Heart right ventricle (tissue), 16 donors: ENCODE measurements around the gene LRRC56. TPM values are rescaled to one million over a fixed set of nuclear protein-coding genes. Genes with fewer than 3 reads are reported as not detected.
A peak's percentile ranks its signal among the peaks of the same experiment; 100 is the strongest.

Experiments used
- ATAC-seq, 8 donors: fragments of 200-7000 bp; cut with Tn5 transposase; one replicate each; pipeline ENCODE4 v1.9.1; 2020; ENCODE audit warnings: mild to moderate bottlenecking in 8 of 8, moderate library complexity in 8 of 8, moderate number of reproducible peaks in 1 of 8
- DNase-seq, 2 donors: peaks; one replicate each; pipeline ENCODE4 v3.0.0-alpha.2; 2020
- H3K27ac ChIP-seq, 10 donors: fragments of 200-600 bp; sonication (generic) in 2 of 10; one replicate each; pipeline versions ENCODE4 v1.5.0 to v1.8.0; 2020 to 2022; ENCODE audit warnings: mild to moderate bottlenecking in 3 of 10
- H3K27me3 ChIP-seq, 7 donors: fragments of 200-600 bp; one replicate each; pipeline ENCODE4 v1.8.0; 2021 to 2022; ENCODE audit warnings: mild to moderate bottlenecking in 2 of 7
- H3K36me3 ChIP-seq, 9 donors: fragments of 200-600 bp; sonication (generic) in 1 of 9; one replicate each; pipeline versions ENCODE4 v1.5.0 to v1.8.0; 2020 to 2022; ENCODE audit warnings: mild to moderate bottlenecking in 2 of 9
- H3K4me1 ChIP-seq, 9 donors: fragments of 200-600 bp; sonication (generic) in 1 of 9; one replicate each; pipeline versions ENCODE4 v1.5.0 to v1.8.0; 2020 to 2022; ENCODE audit warnings: mild to moderate bottlenecking in 4 of 9
- H3K4me3 ChIP-seq, 10 donors: fragments of 200-600 bp; sonication (generic) in 2 of 10; one replicate each; pipeline versions ENCODE4 v1.5.0 to v1.8.0; 2020 to 2022; ENCODE audit warnings: mild to moderate bottlenecking in 7 of 10, moderate library complexity in 2 of 10
- H3K9me3 ChIP-seq, 11 donors: fragments of 200-600 bp in 10 of 11; sonication (generic) in 2 of 11; one replicate each; pipeline versions ENCODE4 v1.5.0 to v1.8.0; 2013 to 2022; ENCODE audit warnings: mild to moderate bottlenecking in 2 of 11, control low read depth in 1 of 11, moderate library complexity in 1 of 11
- WGBS, 2 donors: extraction: QIAGEN DNeasy Blood & Tissue Kit; methylation state at CpG; one replicate each; pipeline ENCODE4 v1.1.7; 2013; ENCODE audit warnings: inconsistent platforms in 1 of 2; 5-methylcytosine and 5-hydroxymethylcytosine counted together
- intact Hi-C, 10 donors: fragments of 100-400 bp; cut with DNase I; formaldehyde crosslinking; loops; one replicate each; pipeline versions ENCODE4 v1.11.1 to v1.14.2; 2022
- polyA plus RNA-seq, 2 donors: library from polyadenylated mRNA; stranded (reverse); fragments of 200-250 nt; gene quantifications; one replicate each; pipeline ENCODE4 v1.2.3, GENCODE V29; 2013
- total RNA-seq, 10 donors: library from RNA; stranded (reverse); fragmentation: NEBNext Ultra II Directional in 3 of 10; extraction: Animal tissue kit (Norgen Biotek cat#: 25700) in 3 of 10; gene quantifications; one replicate each; pipeline versions ENCODE4 v1.2.1 to v1.2.4, GENCODE V29; 2021 to 2023
- TF ChIP-seq, protein P1 (sequence below), 9 donors: fragments of 200-600 bp; sonication (generic) in 2 of 9; IDR thresholded peaks; one replicate each; pipeline versions ENCODE4 v1.5.0 to v1.8.0; 2021 to 2022; ENCODE audit warnings: antibody characterized with exemption in 9 of 9, mild to moderate bottlenecking in 5 of 9, moderate library complexity in 1 of 9
- donor health status: Arrhythmogenic right ventricular cardiomyopathy.
- donor health status: ischemic (EF 13 %, LVEDD 7.1; RV severe dilation, severe dysfunction).
- donor health status: healthy with polysubstance abuse.
- donor health status: DM: no; HTN: yes; CAD: no.
- donor health status: DM: no; HTN: no; CAD: no.
- donor health status: ischemic (EF 25% LVEDD 6.9; RV normal size, moderate dysfunction).
- donor health status: ischemic (EF 25% LVEDD 5.7; RV mildly dilated, moderate dysfunction).
- donor health status: healthy.
- donor health status: DM: yes; HTN: yes; CAD: no.
- donor health status: Ischemic cardiomyopathy.
- donor health status: ischemic (EF 35%, LVEDD 5.7; RV mildly dilated, moderate dysfunction).
- donor health status: nonischemic (EF 11% LVEDD 7.7; RV severe dilation, severe dysfunction).
- donor health status: DM: yes; HTN: yes; CAD: no.
- donor health status: PGD.
- donor health status: ischemic (EF 29% LVEDD 5.4; RV normal size, mild dysfunction).
- donor health status: nonischemic (EF 23%, LVEDD 6.1; RV moderate dilation, normal function).

LRRC56 gene
- total and polyA plus RNA-seq, 12 donors: 0.13 to 0.49 (median 0.21) TPM; not detected in 2

DNA sequence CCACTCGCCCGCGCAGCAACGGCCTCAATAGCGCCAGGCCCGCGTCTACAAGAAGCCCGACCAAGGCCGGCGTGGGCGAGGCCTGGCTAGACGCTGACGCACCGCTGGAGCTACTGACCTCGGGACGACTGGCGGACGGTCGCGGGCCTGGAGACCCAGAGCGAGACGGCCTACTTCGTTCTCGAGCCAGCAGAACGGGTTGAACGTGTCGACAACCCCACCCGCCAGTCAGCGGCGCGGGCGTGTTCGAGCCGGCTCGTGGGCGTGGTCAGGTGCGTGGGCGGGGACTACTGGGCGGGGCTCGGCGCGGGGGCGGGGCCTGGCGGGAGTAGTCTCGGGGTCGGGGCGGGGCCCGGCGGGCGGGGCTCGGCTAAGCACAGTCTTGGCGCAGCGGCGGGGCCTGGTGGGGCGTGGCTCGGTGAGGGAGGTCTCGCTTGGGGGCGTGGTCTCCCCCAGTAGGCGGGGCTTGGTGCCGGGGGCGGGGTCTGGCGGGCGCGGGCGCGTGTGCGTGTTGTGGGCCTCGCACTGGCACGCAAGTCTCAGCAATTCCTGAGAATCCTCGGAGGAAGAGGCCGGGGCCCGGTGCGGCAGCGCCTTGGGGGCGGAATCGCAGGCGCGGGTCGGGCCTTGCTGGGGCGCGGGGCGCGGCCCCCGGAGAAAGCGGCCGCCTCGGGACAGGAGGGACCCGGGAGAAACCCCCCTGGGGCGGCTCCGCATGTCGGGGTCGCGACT lies 30.2 kb upstream of the LRRC56 start, which contains the start of gene RNH1:
RNH1 (minus strand) TSS at position 248 of the 732 bp plus-strand sequence. CDS start 5,080 bp downstream, outside the sequence.
- DNase-seq (peak; percentile 98 to 100), ATAC-seq (peak; percentile 85 to 91 (median 89))
- intact Hi-C loops: loop anchor here in 7 of 10 donors (1.0 to 10.0 kb wide), 10 partner anchors 28 to 302 kb away; partner anchors contain the start of genes PTDSS2 (in 4 of the 7), BET1L (in 1 of the 7), HRAS (in 1 of the 7) and PSMD13 (in 1 of the 7)
- Histone ChIP-seq H3K9me3 (no peaks in the 10 kb centered on the region), H3K27ac (peak within 1 kb of the TSS; percentile 95 to 100 (median 99)), H3K27me3 (no peaks in the 10 kb centered on the region), H3K4me1 (peaks cover 24 to 51% (median 48%) of the 10 kb centered on the region in 9 donors), H3K36me3 (peaks cover 0 to 40% (median 0%) of the 10 kb centered on the region in 9 donors), H3K4me3 (peak within 1 kb of the TSS; percentile 71 to 98 (median 85))
- 1% methylated on average over 79 to 93 of the region's 93 CpGs for WGBS, 2 donors
- TF ChIP-seq, protein P1, sequence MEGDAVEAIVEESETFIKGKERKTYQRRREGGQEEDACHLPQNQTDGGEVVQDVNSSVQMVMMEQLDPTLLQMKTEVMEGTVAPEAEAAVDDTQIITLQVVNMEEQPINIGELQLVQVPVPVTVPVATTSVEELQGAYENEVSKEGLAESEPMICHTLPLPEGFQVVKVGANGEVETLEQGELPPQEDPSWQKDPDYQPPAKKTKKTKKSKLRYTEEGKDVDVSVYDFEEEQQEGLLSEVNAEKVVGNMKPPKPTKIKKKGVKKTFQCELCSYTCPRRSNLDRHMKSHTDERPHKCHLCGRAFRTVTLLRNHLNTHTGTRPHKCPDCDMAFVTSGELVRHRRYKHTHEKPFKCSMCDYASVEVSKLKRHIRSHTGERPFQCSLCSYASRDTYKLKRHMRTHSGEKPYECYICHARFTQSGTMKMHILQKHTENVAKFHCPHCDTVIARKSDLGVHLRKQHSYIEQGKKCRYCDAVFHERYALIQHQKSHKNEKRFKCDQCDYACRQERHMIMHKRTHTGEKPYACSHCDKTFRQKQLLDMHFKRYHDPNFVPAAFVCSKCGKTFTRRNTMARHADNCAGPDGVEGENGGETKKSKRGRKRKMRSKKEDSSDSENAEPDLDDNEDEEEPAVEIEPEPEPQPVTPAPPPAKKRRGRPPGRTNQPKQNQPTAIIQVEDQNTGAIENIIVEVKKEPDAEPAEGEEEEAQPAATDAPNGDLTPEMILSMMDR (IDR thresholded peaks at IDR 0.05): no peak

DNA sequence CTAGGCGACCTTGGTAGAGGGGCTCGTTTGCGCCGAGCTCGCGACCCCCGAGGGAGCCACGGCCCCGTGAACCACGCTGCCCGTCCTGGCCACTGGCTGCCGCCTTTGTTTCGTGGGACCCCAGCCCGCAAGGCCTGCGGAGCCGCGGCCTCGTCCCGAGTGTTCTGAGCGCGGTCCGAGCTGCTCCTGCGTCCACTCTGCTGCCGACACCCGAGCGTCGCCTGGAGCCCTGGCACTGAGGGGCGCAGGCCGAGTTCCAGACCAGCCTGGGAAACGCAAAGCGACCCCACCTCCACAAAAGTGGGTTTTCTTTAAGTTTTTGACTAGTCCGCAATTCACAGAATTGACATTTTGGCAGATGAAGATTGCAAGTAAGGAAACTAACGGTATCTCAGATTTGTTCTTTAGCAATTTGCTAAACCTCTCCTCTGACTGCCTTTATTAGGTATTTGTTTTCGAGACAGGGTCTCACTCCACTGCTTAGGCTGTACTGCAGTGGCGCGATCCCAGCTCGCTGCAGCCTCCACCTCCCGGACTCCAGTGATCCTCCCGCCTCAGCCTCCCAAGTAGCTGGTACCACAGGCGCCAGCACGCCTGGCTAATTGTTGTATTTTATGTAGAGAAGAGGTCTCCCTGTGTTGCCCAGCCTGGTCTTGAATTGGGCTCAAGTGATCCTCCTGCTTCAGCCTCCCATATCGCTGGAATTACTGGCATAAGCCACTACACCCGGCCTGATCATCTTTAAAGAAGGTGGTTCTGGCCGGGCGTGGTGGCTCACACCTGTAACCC lies 29.4 kb upstream of the LRRC56 start:
- Histone ChIP-seq H3K9me3 (no peaks in the 10 kb centered on the region), H3K27me3 (no peaks in the 10 kb centered on the region), H3K4me1 (peaks cover 19 to 43% (median 41%) of the 10 kb centered on the region in 9 donors), H3K36me3 (peaks cover 0 to 46% (median 0%) of the 10 kb centered on the region in 9 donors), H3K4me3 (peak overlapping the region; percentile 7 to 96 (median 83)), H3K27ac (peak overlapping the region in 9 of 10 donors; percentile 57 to 100 (median 99))
- DNase-seq (no peak), ATAC-seq (no peak)
- WGBS, 2 donors: 46 to 48% methylated on average over 45 of the region's 45 CpGs
- TF ChIP-seq, protein P1 (IDR thresholded peaks at IDR 0.05): no peak
- intact Hi-C loops: loop anchor here in 7 of 10 donors (2.0 to 10.0 kb wide), 9 partner anchors 27 to 303 kb away; partner anchors contain the start of genes PTDSS2 (in 4 of the 7), BET1L (in 1 of the 7), HRAS (in 1 of the 7) and PSMD13 (in 1 of the 7)

DNA sequence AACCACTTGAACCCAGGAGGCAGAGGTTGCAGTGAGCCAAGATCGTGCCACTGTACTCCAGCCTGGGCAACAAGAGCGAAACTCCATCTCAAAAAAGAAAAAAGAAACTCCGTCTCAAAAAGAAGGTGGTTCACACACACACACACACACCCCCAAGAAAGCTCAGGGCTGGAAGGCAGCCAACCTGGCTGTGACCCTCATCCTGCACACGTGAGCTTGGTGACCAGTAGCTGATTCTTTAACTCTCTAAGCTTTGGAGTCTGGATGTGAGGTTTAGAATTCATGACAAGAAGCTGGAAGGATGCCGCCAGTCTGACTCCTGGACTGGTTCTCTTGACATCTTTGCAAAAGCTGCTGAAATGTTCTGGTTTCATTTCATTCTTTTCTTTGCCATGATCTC lies 28.4 kb upstream of the LRRC56 start:
- peaks cover 0 to 56% (median 0%) of the 10 kb centered on the region in 9 donors for H3K36me3 ChIP-seq

More for the DNA sequence above, 28.4 kb upstream of the LRRC56 start:
- TF ChIP-seq, protein P1 (IDR thresholded peaks at IDR 0.05): no peak
- Histone ChIP-seq H3K9me3 (no peaks in the 10 kb centered on the region), H3K4me3 (no peak overlapping the region), H3K4me1 (peaks cover 13 to 33% (median 30%) of the 10 kb centered on the region in 9 donors), H3K27ac (no peak overlapping the region), H3K27me3 (no peaks in the 10 kb centered on the region)
- ATAC-seq (no peak), DNase-seq (no peak)
- WGBS, 2 donors: 74 to 76% methylated on average over 5 of the region's 5 CpGs
- intact Hi-C loops: loop anchor here in 7 of 10 donors (5.0 to 10.0 kb wide), 7 partner anchors 42 to 304 kb away; partner anchors contain the start of genes PTDSS2 (in 3 of the 7), BET1L (in 1 of the 7), PSMD13 (in 1 of the 7) and RIC8A (in 1 of the 7)
